Right hindlimb (tissue), 1 donor: ENCODE results near the gene USP36.
"Not testable (repeated sequence)": the region's sequence is repeated elsewhere in the genome, so short reads cannot be mapped to it uniquely, and the experiment has no call there.

ENCODE experiments used
- DNase-seq: peaks from one replicate; pipeline ENCODE4 v3.0.0-alpha.2; 2018

The USP36 gene

GRCh38 chr17:78763561-78763960 lies 77.1 kb downstream of the USP36 start:
- no peak for DNase-seq

GRCh38 chr17:78761789-78762406 lies 78.7 kb downstream of the USP36 start:
- no peak for DNase-seq

- DNase-seq: no peak
Measured at GRCh38 chr17:78759969-78760352, 80.7 kb downstream of the USP36 start.

GRCh38 chr17:78759203-78759968 lies 81.2 kb downstream of the USP36 start:
- DNase-seq: peak; percentile 84

GRCh38 chr17:78753316-78754250 lies 87.0 kb downstream of the USP36 start:
- DNase-seq: no peak

- DNase-seq: no peak
Measured at GRCh38 chr17:78751447-78752161, 89.0 kb downstream of the USP36 start.

- not testable (repeated sequence) for DNase-seq
Measured at GRCh38 chr17:78751000-78751399, 89.6 kb downstream of the USP36 start.

GRCh38 chr17:78748730-78749317 lies 91.8 kb downstream of the USP36 start:
- DNase-seq: peak; percentile 32

- no peak for DNase-seq
Measured at GRCh38 chr17:78748048-78748729, 92.4 kb downstream of the USP36 start.

- DNase-seq: no peak
Measured at GRCh38 chr17:78747488-78747887, 93.1 kb downstream of the USP36 start.

- DNase-seq: no peak
Measured at GRCh38 chr17:78746949-78747269, 93.7 kb downstream of the USP36 start.

- DNase-seq: no peak
Measured at GRCh38 chr17:78746263-78746948, 94.2 kb downstream of the USP36 start.
